ENCODE measurements around the gene CLEC16A.

DNA sequence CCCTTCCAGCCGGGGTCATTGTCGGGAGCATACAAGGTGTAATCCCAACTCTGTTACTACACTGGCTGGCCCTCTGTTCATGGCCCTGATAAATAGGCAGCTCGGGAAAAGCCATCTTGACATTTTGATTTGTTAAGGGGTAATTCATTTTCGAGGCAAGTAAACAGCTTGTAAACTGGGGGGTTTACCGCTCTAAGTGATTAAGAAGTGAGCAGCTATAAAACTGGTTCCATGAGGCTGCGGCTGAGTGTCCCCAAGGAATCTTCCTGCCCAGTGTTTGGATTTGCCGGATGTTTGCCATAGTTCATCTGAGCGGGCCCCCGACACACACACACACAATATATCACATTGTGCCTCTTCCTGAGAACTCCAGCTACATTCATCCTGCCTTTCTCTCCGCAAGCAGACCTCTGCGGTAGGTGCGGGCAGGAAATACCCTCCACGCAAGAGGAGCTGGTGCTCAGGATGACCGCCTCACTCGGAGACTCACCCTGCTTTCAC is 219.4 kb downstream of the CLEC16A start:
- no peak for TF ChIP-seq CTCF (IDR thresholded peaks at IDR 0.05)
- no peak for TF ChIP-seq EZH2 (IDR thresholded peaks at IDR 0.05)
- no peak for TF ChIP-seq EZH2phosphoT487 (IDR thresholded peaks at IDR 0.05)
